Body of pancreas (tissue), 4 donors: Measurements from ENCODE around the gene ACSM3. TPM values are rescaled to one million over a fixed set of nuclear protein-coding genes. Genes with fewer than 3 reads are reported as not detected.

Experiments used
- ATAC-seq: fragments of 150-250 bp; one replicate; pipeline ENCODE4 v1.9.1; 2016
- DNase-seq, 4 donors: peaks; one replicate each; pipeline ENCODE4 v3.0.0-alpha.2; 2019
- H3K27ac ChIP-seq, 4 donors: fragments of 200-600 bp; sonication (generic); 1 replicate in 3 of 4; 2 replicates in 1 of 4; pipeline versions ENCODE4 v1.5.1 to v1.6.1; 2016 to 2019; ENCODE audit warnings: mild to moderate bottlenecking in 1 of 4, mixed read lengths in 1 of 4, moderate library complexity in 1 of 4
- H3K27me3 ChIP-seq, 2 donors: fragments of 200-600 bp; sonication (generic); one replicate each; pipeline ENCODE4 v1.6.0; 2016; ENCODE audit warnings: mild to moderate bottlenecking in 1 of 2
- H3K36me3 ChIP-seq, 2 donors: fragments of 200-600 bp; sonication (generic); replicated peaks in 1 of 2; 2 replicates each; pipeline ENCODE4 v1.5.1; 2016; ENCODE audit warnings: low read depth in 2 of 2; ENCODE audit not compliant: insufficient read depth in 1 of 2
- H3K4me1 ChIP-seq: fragments of 200-600 bp; sonication (generic); one replicate; pipeline ENCODE4 v1.6.0; 2016
- H3K4me3 ChIP-seq, 2 donors: fragments of 200-600 bp; sonication (generic); 1 replicate in 1 of 2; 2 replicates in 1 of 2; pipeline ENCODE4 v1.5.1; 2016 to 2019
- H3K9me3 ChIP-seq, 3 donors: fragments of 200-600 bp; sonication (generic); 1 replicate in 2 of 3; 2 replicates in 1 of 3; pipeline ENCODE4 v1.5.1; 2016
- CTCF ChIP-seq, 7 experiments: fragments of 450-650 bp in 4 of 7; fragments of 200-600 bp in 3 of 7; sonication (generic) in 3 of 7; IDR thresholded peaks; one replicate each; pipeline ENCODE4 v1.5.1; 2016 to 2019; ENCODE audit warnings: antibody characterized with exemption in 7 of 7
- POLR2A ChIP-seq, 3 donors: fragments of 450-650 bp; IDR thresholded peaks; one replicate each; pipeline ENCODE4 v1.6.1; 2016; ENCODE audit warnings: antibody characterized with exemption in 3 of 3, mild to moderate bottlenecking in 2 of 3
- WGBS, 2 donors: methylation state at CpG; one replicate each; pipeline ENCODE4 v1.1.5; 2017; 5-methylcytosine and 5-hydroxymethylcytosine counted together
- intact Hi-C: fragments of 100-400 bp; cut with DNase I; formaldehyde crosslinking; loops from one replicate; pipeline ENCODE4 v1.15.1; 2023
- total RNA-seq, 2 donors: library from RNA; depleted of rRNA; stranded (reverse); fragments of >200 nt; gene quantifications; one replicate each; pipeline ENCODE4 v1.1.0, GENCODE V29; 2016

The ACSM3 gene
- total RNA-seq, 2 donors from 2014 or later: 65.9 to 89.2 TPM

- Histone ChIP-seq H3K4me1 (no peaks in the 10 kb centered on the region), H3K36me3 (no peaks in the 10 kb centered on the region), H3K4me3 (no peak overlapping the region), H3K27me3 (no peaks in the 10 kb centered on the region), H3K9me3 (no peaks in the 10 kb centered on the region), H3K27ac (no peak overlapping the region)
- 86 to 89% methylated on average over 4 of the region's 4 CpGs for WGBS, 2 donors
- DNase-seq (no peak), ATAC-seq (no peak)
- intact Hi-C loops: no loop called here
- TF ChIP-seq POLR2A (IDR thresholded peaks at IDR 0.05) (no peak), CTCF (IDR thresholded peaks at IDR 0.05) (no peak)
Measured at GRCh38 chr16:20814784-20815183, 51.0 kb downstream of the ACSM3 start.

GRCh38 chr16:20818929-20819585, 55.2 kb downstream of the ACSM3 start:
- H3K27me3 ChIP-seq: no peaks in the 10 kb centered on the region
- peaks cover 0 to 2% of the 10 kb centered on the region in 2 donors for H3K36me3 ChIP-seq
- TF ChIP-seq POLR2A (IDR thresholded peaks at IDR 0.05) (no peak), CTCF (IDR thresholded peaks at IDR 0.05) (no peak)
- no peak for ATAC-seq
- H3K4me1 ChIP-seq: no peaks in the 10 kb centered on the region
- H3K27ac ChIP-seq: no peak overlapping the region
- 97% methylated on average over 4 of the region's 4 CpGs for WGBS, 2 donors
- H3K4me3 ChIP-seq: no peak overlapping the region
- no peak for DNase-seq
- H3K9me3 ChIP-seq: no peaks in the 10 kb centered on the region
- intact Hi-C loops: no loop called here

GRCh38 chr16:20821682-20822081, 57.9 kb downstream of the ACSM3 start:
- 84 to 88% methylated on average over 4 of the region's 4 CpGs for WGBS, 2 donors
- H3K27ac ChIP-seq: no peak overlapping the region
- H3K9me3 ChIP-seq: no peaks in the 10 kb centered on the region

DNA sequence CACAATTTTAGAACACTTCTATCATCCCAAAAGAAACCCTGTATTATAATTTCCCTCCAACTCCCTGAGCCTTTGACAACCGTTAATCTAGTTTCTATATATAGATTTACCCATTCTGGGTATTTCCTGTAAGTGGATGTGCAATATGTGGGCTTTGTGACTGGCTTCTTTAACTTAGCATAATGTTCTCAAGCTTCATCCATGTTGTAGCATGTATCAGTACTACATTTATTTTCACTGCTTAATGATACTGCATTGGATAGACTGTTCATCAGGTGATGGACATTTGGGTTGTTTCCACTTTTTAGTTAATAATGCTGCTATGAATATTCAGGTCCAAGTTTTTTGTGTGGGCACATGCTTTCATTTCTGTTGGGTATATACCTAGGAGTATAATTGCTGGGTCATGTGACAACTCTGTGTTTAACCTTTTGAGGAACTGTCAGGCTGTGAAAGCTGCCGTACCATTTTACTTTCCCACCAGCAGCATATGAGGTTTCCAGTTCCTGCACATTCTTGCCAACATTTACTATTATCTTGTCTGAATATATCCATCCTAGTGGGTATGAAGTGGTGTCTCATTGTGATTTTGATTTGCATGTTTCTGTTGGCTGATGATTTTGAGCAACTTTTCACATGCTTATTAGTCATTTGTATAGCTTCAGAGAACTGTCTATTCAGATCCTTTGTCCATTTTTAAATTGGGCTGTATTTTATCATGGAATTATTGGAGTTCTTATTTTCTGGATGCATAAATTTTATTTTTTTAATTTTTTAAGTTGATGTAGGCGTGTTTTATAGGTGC, 58.9 kb downstream of the ACSM3 start:
- no peak for DNase-seq
- no peak for ATAC-seq
- WGBS, 2 donors: 80 to 88% methylated on average over 3 of the region's 3 CpGs
- H3K27me3 ChIP-seq: no peaks in the 10 kb centered on the region
- intact Hi-C loops: no loop called here
- peaks cover 7% of the 10 kb centered on the region for H3K4me1 ChIP-seq
- H3K4me3 ChIP-seq: no peak overlapping the region
- peaks cover 0 to 2% of the 10 kb centered on the region in 2 donors for H3K36me3 ChIP-seq
- no peak for TF ChIP-seq POLR2A (IDR thresholded peaks at IDR 0.05)
- no peak for TF ChIP-seq CTCF (IDR thresholded peaks at IDR 0.05)
- no peaks in the 10 kb centered on the region for H3K9me3 ChIP-seq
- no peak overlapping the region for H3K27ac ChIP-seq

More at GRCh38 chr16:20821682-20822081, 57.9 kb downstream of the ACSM3 start:
- no peaks in the 10 kb centered on the region for H3K27me3 ChIP-seq
- H3K36me3 ChIP-seq: peaks cover 0 to 2% of the 10 kb centered on the region in 2 donors
- DNase-seq (no peak), ATAC-seq (no peak)
- H3K4me3 ChIP-seq: no peak overlapping the region
- TF ChIP-seq CTCF (IDR thresholded peaks at IDR 0.05) (no peak), POLR2A (IDR thresholded peaks at IDR 0.05) (no peak)
- intact Hi-C loops: no loop called here
- peaks cover 7% of the 10 kb centered on the region for H3K4me1 ChIP-seq
